DLD1 (cell line): Measurements from ENCODE around the gene NSL1.

ENCODE experiments used
- in situ Hi-C: cut with HindIII; loops from 2 replicates; pipeline ENCODE4 v1.10.0; 2017; ENCODE audit warnings: low sequenced_read_pairs

Gene NSL1

GRCh38 chr1:212687811-212688210, 103.8 kb downstream of the NSL1 start:
- in situ Hi-C loops: no loop called here

- in situ Hi-C loops: no loop called here
Observed at GRCh38 chr1:212686591-212686990, 105.0 kb downstream of the NSL1 start.

- in situ Hi-C loops: no loop called here
Observed at GRCh38 chr1:212686069-212686468, 105.5 kb downstream of the NSL1 start.

GRCh38 chr1:212685429-212685828, 106.1 kb downstream of the NSL1 start:
- in situ Hi-C loops: no loop called here

GRCh38 chr1:212684521-212685090, 107.0 kb downstream of the NSL1 start:
- in situ Hi-C loops: no loop called here

GRCh38 chr1:212684076-212684475, 107.5 kb downstream of the NSL1 start:
- in situ Hi-C loops: no loop called here

- in situ Hi-C loops: no loop called here
Observed at GRCh38 chr1:212683357-212683722, 108.2 kb downstream of the NSL1 start.

GRCh38 chr1:212680680-212681389, 110.7 kb downstream of the NSL1 start:
- in situ Hi-C loops: no loop called here

- in situ Hi-C loops: loop anchor here (10.0 kb wide), 1 partner anchor 106 kb away; no protein-coding TSS in a partner anchor
Observed at GRCh38 chr1:212678456-212679410, 112.8 kb downstream of the NSL1 start.

- in situ Hi-C loops: loop anchor here (10.0 kb wide), 1 partner anchor 107 kb away; no protein-coding TSS in a partner anchor
Observed at GRCh38 chr1:212677573-212677972, 114.0 kb downstream of the NSL1 start.

- in situ Hi-C loops: loop anchor here (10.0 kb wide), 1 partner anchor 108 kb away; no protein-coding TSS in a partner anchor
Observed at GRCh38 chr1:212677136-212677535, 114.4 kb downstream of the NSL1 start.
